HFF-Myc (cell line): Measurements from ENCODE around the gene MCTP1.
A peak's percentile ranks its signal among the peaks of the same experiment; 100 is the strongest.

ENCODE experiments used
- DNase-seq: peaks from one replicate; pipeline ENCODE4 v3.0.0-alpha.2; 2011; ENCODE audit warnings: low read depth; ENCODE audit errors: extremely low read depth
- H3K4me3 ChIP-seq: replicated peaks from 2 replicates; pipeline ENCODE4 v1.5.1; 2011; ENCODE audit warnings: low read depth, mild to moderate bottlenecking, control low read depth, low read length
- TF ChIP-seq, protein P1 (sequence below): IDR thresholded peaks from 2 replicates; pipeline ENCODE4 v1.5.1; 2012; ENCODE audit warnings: mild to moderate bottlenecking, low read depth, low read length, control low read depth; ENCODE audit errors: missing control alignments

The MCTP1 gene

GRCh38 chr5:94777056-94777880 lies 507.6 kb downstream of the MCTP1 start:
- TF ChIP-seq, protein P1, sequence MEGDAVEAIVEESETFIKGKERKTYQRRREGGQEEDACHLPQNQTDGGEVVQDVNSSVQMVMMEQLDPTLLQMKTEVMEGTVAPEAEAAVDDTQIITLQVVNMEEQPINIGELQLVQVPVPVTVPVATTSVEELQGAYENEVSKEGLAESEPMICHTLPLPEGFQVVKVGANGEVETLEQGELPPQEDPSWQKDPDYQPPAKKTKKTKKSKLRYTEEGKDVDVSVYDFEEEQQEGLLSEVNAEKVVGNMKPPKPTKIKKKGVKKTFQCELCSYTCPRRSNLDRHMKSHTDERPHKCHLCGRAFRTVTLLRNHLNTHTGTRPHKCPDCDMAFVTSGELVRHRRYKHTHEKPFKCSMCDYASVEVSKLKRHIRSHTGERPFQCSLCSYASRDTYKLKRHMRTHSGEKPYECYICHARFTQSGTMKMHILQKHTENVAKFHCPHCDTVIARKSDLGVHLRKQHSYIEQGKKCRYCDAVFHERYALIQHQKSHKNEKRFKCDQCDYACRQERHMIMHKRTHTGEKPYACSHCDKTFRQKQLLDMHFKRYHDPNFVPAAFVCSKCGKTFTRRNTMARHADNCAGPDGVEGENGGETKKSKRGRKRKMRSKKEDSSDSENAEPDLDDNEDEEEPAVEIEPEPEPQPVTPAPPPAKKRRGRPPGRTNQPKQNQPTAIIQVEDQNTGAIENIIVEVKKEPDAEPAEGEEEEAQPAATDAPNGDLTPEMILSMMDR = no peak
- no peak overlapping the region for H3K4me3 ChIP-seq
- DNase-seq = no peak

GRCh38 chr5:94776167-94776566 lies 508.7 kb downstream of the MCTP1 start:
- DNase-seq = peak; percentile 86
- H3K4me3 ChIP-seq = no peak overlapping the region
- TF ChIP-seq, protein P1 = no peak

GRCh38 chr5:94775088-94775487 lies 509.8 kb downstream of the MCTP1 start:
- H3K4me3 ChIP-seq = no peak overlapping the region
- DNase-seq = no peak
- TF ChIP-seq, protein P1 = no peak

- no peak for DNase-seq
- TF ChIP-seq, protein P1 = no peak
- H3K4me3 ChIP-seq = no peak overlapping the region
These were observed 513.2 kb downstream of the MCTP1 start for GRCh38 chr5:94771742-94772141.

DNA sequence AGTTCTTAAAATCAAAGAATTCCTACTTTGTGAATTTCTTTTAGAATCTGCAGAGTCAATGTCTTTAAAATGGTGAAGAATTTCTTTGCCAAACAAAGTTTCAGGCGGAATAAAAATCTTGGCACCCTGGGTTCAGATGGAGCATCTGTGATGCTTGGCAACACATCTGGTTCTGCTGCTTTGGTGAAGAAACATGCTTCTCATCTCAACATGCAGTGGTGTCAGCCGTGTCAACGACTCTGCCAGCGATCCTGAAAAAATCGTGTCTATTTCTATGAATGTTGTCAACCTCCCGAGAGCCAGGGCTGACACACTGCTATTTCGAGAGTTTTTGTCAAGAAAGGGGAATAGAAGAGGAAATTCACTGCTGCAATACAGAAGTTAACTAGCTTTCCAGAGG lies 514.9 kb downstream of the MCTP1 start:
- no peak overlapping the region for H3K4me3 ChIP-seq
- no peak for DNase-seq
- TF ChIP-seq, protein P1 = no peak

- no peak for DNase-seq
- TF ChIP-seq, protein P1 = no peak
- no peak overlapping the region for H3K4me3 ChIP-seq
These were observed 523.1 kb downstream of the MCTP1 start for GRCh38 chr5:94761786-94762185.
